Pons (tissue), 1 donor: Measurements from ENCODE around the gene SCNN1B.
A peak's percentile ranks its signal among the peaks of the same experiment; 100 is the strongest.

Experiments
- DNase-seq: peaks from one replicate; pipeline ENCODE4 v3.0.0-alpha.2; 2016; ENCODE audit warnings: low spot score

SCNN1B gene

DNA sequence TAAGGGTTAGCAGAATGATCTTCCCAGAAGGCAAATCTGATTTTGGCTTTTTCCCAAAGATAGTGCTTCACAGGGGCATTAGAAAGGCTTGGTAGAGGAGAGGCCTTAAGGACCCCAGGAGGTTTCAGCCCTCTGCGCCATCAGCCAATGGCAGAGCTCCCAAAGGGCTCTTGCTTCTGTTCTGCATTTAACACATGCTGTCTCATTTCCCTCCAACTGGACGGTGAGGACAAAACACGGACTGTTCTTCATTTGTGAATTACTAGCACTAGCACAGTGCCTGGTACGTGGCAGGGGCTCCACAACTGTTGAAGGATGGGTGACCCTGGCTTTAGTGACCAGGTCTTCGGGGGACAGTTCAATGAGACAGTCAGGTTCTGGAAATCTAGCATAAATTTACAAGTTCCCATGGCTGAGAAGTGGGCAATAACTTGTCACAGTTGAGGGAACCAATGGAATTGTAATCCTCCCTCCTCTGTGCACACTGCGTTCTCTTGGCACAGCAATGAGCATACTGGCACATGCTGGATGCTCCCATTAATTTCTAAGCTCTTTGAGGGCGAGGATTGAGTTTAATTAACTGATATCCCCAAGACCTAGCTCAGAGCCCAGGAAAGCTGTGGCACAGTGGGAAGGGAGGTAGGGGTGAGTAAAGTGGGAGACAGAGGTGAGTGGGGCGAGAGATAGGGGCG is 105.5 kb downstream of the SCNN1B start:
- DNase-seq: peak; percentile 4

DNA sequence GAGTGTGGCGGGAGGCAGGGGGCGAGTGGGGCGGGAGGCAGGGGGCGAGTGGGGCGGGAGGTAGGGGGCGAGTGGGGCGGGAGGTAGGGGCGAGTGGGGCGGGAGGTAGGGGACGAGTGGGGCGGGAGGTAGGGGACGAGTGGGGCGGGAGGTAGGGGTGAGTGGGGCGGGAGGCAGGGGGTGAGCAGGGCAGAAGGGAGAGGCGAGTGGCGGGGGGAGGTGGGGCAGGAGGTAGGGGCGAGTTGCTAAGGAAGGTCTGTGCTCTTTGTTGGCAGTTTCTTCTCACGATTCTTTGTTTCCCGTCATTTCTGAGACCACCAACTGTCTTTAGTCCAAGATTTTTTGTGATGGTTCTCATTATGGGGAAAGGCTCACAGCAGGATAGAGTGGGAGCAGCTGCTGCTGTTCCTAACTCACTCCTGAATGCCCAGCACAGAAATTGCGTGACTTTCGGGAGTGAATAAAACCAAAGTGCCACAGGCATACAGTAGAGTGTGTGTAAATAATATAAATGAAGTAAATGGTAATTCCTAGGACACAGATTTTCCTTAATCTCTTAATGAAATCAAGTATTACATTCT is 106.2 kb downstream of the SCNN1B start:
- no peak for DNase-seq

- peak; percentile 71 for DNase-seq
These were observed 106.8 kb downstream of the SCNN1B start for GRCh38 chr16:23408823-23409298.

DNA sequence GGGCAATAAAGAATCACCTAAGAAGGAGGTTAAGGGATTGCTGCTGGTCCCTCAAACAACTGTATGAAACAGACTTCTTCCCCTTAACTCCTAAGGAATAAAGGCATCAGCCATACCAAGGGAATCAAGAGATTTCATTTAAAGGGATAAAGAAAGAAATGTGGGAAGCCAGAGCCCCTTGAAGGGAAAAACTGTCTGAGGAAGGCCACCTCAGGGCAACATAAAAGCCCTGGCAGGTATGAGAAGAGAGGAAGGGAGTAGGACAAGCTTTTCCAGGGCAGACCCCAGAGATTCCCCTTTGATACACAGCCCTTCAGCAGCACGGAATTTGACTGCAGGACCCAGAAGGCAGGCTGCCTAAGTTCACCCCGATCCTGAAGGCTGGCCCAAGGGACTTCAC is 107.4 kb downstream of the SCNN1B start:
- DNase-seq: no peak

DNA sequence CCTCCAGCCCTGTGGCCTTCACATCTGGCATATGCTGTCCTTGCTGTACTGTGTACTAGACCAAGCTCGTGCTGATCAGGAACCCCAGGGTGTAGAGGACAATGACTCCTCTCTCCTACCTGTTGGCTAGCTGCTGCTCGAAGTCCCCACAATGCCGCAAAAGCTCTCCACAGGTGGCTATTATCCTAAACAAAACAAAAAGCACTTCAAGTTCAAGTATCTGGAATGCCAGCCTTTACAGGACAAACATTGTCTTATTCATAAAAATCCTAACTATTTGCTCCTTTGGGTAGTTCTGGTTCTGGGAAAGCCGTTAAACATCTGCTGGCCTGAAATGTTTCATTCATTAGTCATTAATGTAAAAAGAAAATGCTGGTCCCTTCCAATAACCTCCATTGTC is 108.1 kb downstream of the SCNN1B start:
- no peak for DNase-seq

- DNase-seq: no peak
These were observed 112.6 kb downstream of the SCNN1B start for GRCh38 chr16:23414731-23415130.

GRCh38 chr16:23416816-23417215 is 114.7 kb downstream of the SCNN1B start:
- no peak for DNase-seq

GRCh38 chr16:23420011-23420410 is 117.9 kb downstream of the SCNN1B start:
- DNase-seq: no peak

- DNase-seq: peak; percentile 41
These were observed 121.5 kb downstream of the SCNN1B start for GRCh38 chr16:23423496-23424049.

DNA sequence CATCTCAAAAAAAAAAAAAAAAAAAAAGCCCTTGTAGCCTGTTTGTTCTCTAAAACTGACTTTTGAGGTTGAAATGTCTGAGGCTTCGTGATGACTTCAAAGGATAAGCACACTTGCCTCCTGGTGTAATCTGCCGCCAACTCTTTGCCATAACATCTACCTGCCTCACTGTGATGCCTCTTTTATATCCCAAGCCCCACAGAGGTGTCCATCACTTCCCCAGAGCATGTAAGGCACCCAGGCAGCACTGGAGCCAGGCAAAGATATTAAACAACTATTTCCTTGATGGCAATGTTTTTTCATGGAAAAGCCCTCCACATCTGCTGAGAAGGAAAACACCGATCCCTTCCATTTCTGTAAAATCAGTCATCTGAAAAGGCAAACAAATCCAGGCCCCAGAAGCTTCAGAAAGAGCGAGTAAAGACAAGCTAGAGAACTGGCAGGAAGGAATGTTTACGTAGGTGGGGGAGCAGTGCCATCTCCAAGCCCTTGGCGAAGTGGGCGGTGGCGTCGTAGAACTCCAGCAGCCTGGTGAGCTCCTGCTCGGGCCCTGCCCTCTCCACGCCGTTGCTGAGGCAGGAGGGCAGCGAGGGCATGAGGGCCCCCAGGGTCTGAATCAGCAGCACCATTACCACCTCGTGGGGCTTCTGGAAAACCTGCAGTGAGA is 122.3 kb downstream of the SCNN1B start:
- DNase-seq: no peak

GRCh38 chr16:23428351-23428750 is 126.2 kb downstream of the SCNN1B start:
- no peak for DNase-seq
